Mucosa of descending colon (tissue), 3 donors: ENCODE results near the gene POLD1. TPM values are rescaled to one million over a fixed set of nuclear protein-coding genes. Genes with fewer than 3 reads are reported as not detected.
A peak's percentile ranks its signal among the peaks of the same experiment; 100 is the strongest.

ENCODE experiments used
- ATAC-seq: fragments of 200-7000 bp; cut with Tn5 transposase; one replicate; pipeline ENCODE4 v1.9.1; 2020; ENCODE audit warnings: mild to moderate bottlenecking, moderate library complexity
- DNase-seq, 3 donors: peaks; one replicate each; pipeline ENCODE4 v3.0.0-alpha.2; 2020
- H3K36me3 ChIP-seq: fragments of 200-600 bp; one replicate; pipeline ENCODE4 v1.8.0; 2021; ENCODE audit warnings: low read depth, mild to moderate bottlenecking
- H3K4me1 ChIP-seq: fragments of 200-600 bp; one replicate; pipeline ENCODE4 v1.8.0; 2021; ENCODE audit warnings: low read depth, mild to moderate bottlenecking
- H3K4me3 ChIP-seq: fragments of 200-600 bp; one replicate; pipeline ENCODE4 v1.8.0; 2021; ENCODE audit warnings: mild to moderate bottlenecking
- H3K9me3 ChIP-seq: fragments of 200-600 bp; one replicate; pipeline ENCODE4 v1.8.0; 2021; ENCODE audit warnings: mild to moderate bottlenecking
- CTCF ChIP-seq: fragments of 200-600 bp; IDR thresholded peaks from one replicate; pipeline ENCODE4 v1.8.0; 2022; ENCODE audit warnings: antibody characterized with exemption, mild to moderate bottlenecking
- intact Hi-C, 2 donors: fragments of 100-400 bp; cut with DNase I in 1 of 2; cut with micrococcal nuclease in 1 of 2; formaldehyde crosslinking; loops; one replicate each; pipeline versions ENCODE4 v1.11.0 to v1.11.1; 2022; cut with DNase I, micrococcal nuclease
- total RNA-seq, 3 donors: library from RNA; stranded (reverse); fragmentation: NEBNext Ultra II Directional in 2 of 3; extraction: Animal tissue kit (Norgen Biotek cat#: 25700) in 2 of 3; gene quantifications; one replicate each; pipeline versions ENCODE4 v1.2.1 to v1.2.4, GENCODE V29; 2021 to 2023
- donor health status: DM: no; HTN: no; CAD: no; lungs with moderate emphysema.
- donor health status: DM: no; HTN: no; CAD: no.
- donor health status: DM: no; HTN: yes; CAD: no.

POLD1 gene
- total RNA-seq, 3 donors from 2014 or later: 20.8 to 27.9 (median 22.9) TPM

GRCh38 chr19:50457300-50457699, 73.2 kb downstream of the POLD1 start:
- DNase-seq: no peak
- Histone ChIP-seq H3K36me3 (no peaks in the 10 kb centered on the region), H3K4me3 (no peak overlapping the region), H3K9me3 (no peaks in the 10 kb centered on the region), H3K4me1 (no peaks in the 10 kb centered on the region)
- TF ChIP-seq CTCF: no peak
- ATAC-seq: no peak
- intact Hi-C loops: no loop called here

- Histone ChIP-seq H3K9me3 (no peaks in the 10 kb centered on the region), H3K36me3 (no peaks in the 10 kb centered on the region)
- TF ChIP-seq CTCF: no peak
Observed at GRCh38 chr19:50458396-50459066, 74.4 kb downstream of the POLD1 start.

GRCh38 chr19:50459067-50459456, 74.9 kb downstream of the POLD1 start:
- Histone ChIP-seq H3K36me3 (no peaks in the 10 kb centered on the region), H3K9me3 (no peaks in the 10 kb centered on the region), H3K4me1 (no peaks in the 10 kb centered on the region), H3K4me3 (no peak overlapping the region)
- DNase-seq (no peak), ATAC-seq (no peak)
- intact Hi-C loops: no loop called here
- no peak for TF ChIP-seq CTCF

More at GRCh38 chr19:50458396-50459066, 74.4 kb downstream of the POLD1 start:
- H3K4me1 ChIP-seq: no peaks in the 10 kb centered on the region
- H3K4me3 ChIP-seq: no peak overlapping the region
- intact Hi-C loops: no loop called here
- ATAC-seq (no peak), DNase-seq (no peak)

GRCh38 chr19:50459638-50460037, 75.5 kb downstream of the POLD1 start:
- Histone ChIP-seq H3K9me3 (no peaks in the 10 kb centered on the region), H3K4me1 (no peaks in the 10 kb centered on the region), H3K4me3 (no peak overlapping the region), H3K36me3 (no peaks in the 10 kb centered on the region)
- ATAC-seq (no peak), DNase-seq (no peak)
- intact Hi-C loops: loop anchor here (5.0 to 10.0 kb wide), 2 partner anchors 92 to 95 kb away; partner anchors contain the start of gene NAPSA (in 2 of the 2)
- no peak for TF ChIP-seq CTCF

- DNase-seq (no peak), ATAC-seq (peak; percentile 16)
- no peak for TF ChIP-seq CTCF
- H3K4me3 ChIP-seq: no peak overlapping the region
- H3K9me3 ChIP-seq: no peaks in the 10 kb centered on the region
- no peaks in the 10 kb centered on the region for H3K36me3 ChIP-seq
- no peaks in the 10 kb centered on the region for H3K4me1 ChIP-seq
- intact Hi-C loops: loop anchor here (5.0 to 10.0 kb wide), 2 partner anchors 93 to 95 kb away; partner anchors contain the start of gene NAPSA (in 2 of the 2)
Observed at GRCh38 chr19:50460161-50460765, 76.1 kb downstream of the POLD1 start.
